Measurements from ENCODE around the gene NTHL1.

DNA sequence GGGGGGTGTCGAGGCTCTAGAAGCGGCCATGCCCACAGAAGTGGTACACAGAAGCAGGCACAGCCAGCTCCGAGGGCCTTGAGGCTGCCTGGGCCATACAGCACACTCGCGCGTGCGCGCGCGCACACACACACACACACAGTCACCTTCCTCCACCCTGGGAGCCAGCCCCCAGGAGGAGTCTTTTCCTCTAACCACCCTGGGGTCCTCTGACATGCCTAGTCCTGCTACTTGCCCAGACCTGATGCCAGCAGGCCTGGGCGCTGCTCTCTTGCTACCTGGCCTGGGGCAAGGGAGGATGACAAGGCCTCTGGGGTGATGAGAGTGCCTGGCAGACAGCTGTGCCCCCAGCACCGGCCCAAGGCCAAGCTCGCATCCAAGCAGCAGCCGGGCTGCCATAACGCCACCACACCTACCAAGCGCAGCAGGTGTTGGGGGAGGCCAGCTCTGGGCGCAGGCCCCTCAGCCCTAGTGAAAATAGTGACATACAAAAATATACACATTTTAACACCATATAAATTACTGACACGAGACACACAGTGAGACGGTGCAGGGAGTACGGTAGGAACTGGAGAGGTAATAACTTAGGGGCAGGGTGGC lies 41.2 kb upstream of the NTHL1 start:
- TF ChIP-seq CTCF (IDR thresholded peaks at IDR 0.05; ENCODE audit: borderline replicate concordance, extremely low read depth, low read length, poor library complexity, severe bottlenecking) (no peak), EZH2 (IDR thresholded peaks at IDR 0.05; ENCODE audit: borderline replicate concordance, low read depth, low read length, severe bottlenecking) (no peak)

Data from DND-41 (cell line).